Hepatocyte (in vitro differentiated cells): ENCODE measurements around the gene IRF8. TPM values are rescaled to one million over a fixed set of nuclear protein-coding genes. Genes with fewer than 3 reads are reported as not detected.

ENCODE experiments used
- DNase-seq: peaks from one replicate; pipeline ENCODE4 v3.0.0-alpha.2; 2016; ENCODE audit warnings: low spot score
- H2AFZ ChIP-seq: fragments of 200-600 bp; sonication (generic); 2 replicates; pipeline ENCODE4 v1.6.0; 2016; ENCODE audit warnings: antibody characterized with exemption, mild to moderate bottlenecking
- H3K27ac ChIP-seq: fragments of 200-600 bp; sonication (generic); 2 replicates; pipeline ENCODE4 v1.5.1; 2016; ENCODE audit warnings: mild to moderate bottlenecking
- H3K27me3 ChIP-seq: fragments of 200-600 bp; sonication (generic); 2 replicates; pipeline ENCODE4 v1.6.1; 2016
- H3K36me3 ChIP-seq: fragments of 200-600 bp; sonication (generic); replicated peaks from 2 replicates; pipeline ENCODE4 v1.5.1; 2016; ENCODE audit warnings: low read depth; ENCODE audit not compliant: insufficient read depth
- H3K4me1 ChIP-seq: fragments of 200-600 bp; sonication (generic); 2 replicates; pipeline ENCODE4 v1.5.1; 2016; ENCODE audit warnings: mild to moderate bottlenecking, moderate library complexity; ENCODE audit not compliant: insufficient read depth
- H3K4me2 ChIP-seq: fragments of 200-600 bp; sonication (generic); 2 replicates; pipeline ENCODE4 v1.6.0; 2016
- H3K4me3 ChIP-seq: fragments of 200-600 bp; sonication (generic); 2 replicates; pipeline ENCODE4 v1.5.1; 2016; ENCODE audit warnings: mild to moderate bottlenecking
- H3K79me2 ChIP-seq: fragments of 200-600 bp; sonication (generic); 2 replicates; pipeline ENCODE4 v1.6.0; 2017; ENCODE audit warnings: mild to moderate bottlenecking
- H3K9me2 ChIP-seq: fragments of 200-600 bp; sonication (generic); replicated peaks from 2 replicates; pipeline ENCODE4 v1.6.0; 2017; ENCODE audit warnings: mild to moderate bottlenecking; ENCODE audit not compliant: insufficient read depth
- H3K9me3 ChIP-seq: fragments of 200-600 bp; sonication (generic); 2 replicates; pipeline ENCODE4 v1.5.1; 2016; ENCODE audit warnings: low read depth, mild to moderate bottlenecking
- H4K20me1 ChIP-seq: fragments of 200-600 bp; sonication (generic); 2 replicates; pipeline ENCODE4 v1.6.0; 2016; ENCODE audit warnings: mild to moderate bottlenecking; ENCODE audit not compliant: insufficient read depth, poor library complexity, severe bottlenecking
- CTCF ChIP-seq: fragments of 200-600 bp; sonication (generic); IDR thresholded peaks from 2 replicates; pipeline ENCODE4 v1.5.1; 2016; ENCODE audit warnings: antibody characterized with exemption, mild to moderate bottlenecking; ENCODE audit not compliant: poor library complexity
- EZH2 ChIP-seq: fragments of 200-600 bp; sonication (generic); IDR thresholded peaks from 2 replicates; pipeline ENCODE4 v1.6.1; 2016; ENCODE audit warnings: antibody characterized with exemption, mild to moderate bottlenecking, borderline replicate concordance
- EZH2phosphoT487 ChIP-seq: fragments of 200-600 bp; sonication (generic); IDR thresholded peaks from one replicate; pipeline ENCODE4 v1.6.1; 2018; ENCODE audit warnings: antibody characterized with exemption, mild to moderate bottlenecking, low read depth, moderate library complexity; ENCODE audit not compliant: unreplicated experiment, severe bottlenecking
- WGBS: methylation state at CpG from one replicate; pipeline ENCODE4 v1.1.6; 2016; ENCODE audit warnings: low lambda C conversion rate; ENCODE audit errors: missing lambda C conversion rate; 5-methylcytosine and 5-hydroxymethylcytosine counted together
- polyA plus RNA-seq: library from polyadenylated mRNA; unstranded; fragments of >200 nt; fragmentation: Nextera tagmentation; extraction: Ambion mirVana; gene quantifications from 2 replicates; pipeline ENCODE4 v1.2.1, GENCODE V29; 2016
- total RNA-seq: library from RNA; depleted of rRNA; stranded (reverse); fragments of >200 nt; gene quantifications from 2 replicates; pipeline ENCODE4 v1.2.3, GENCODE V29; 2014

Gene IRF8
- total and polyA plus RNA-seq, 2 experiments from 2014 or later = 6.9 to 8.4 TPM

- 66% methylated on average over 3 of the region's 3 CpGs for WGBS
- Histone ChIP-seq H3K4me2 (no peak overlapping the region), H4K20me1 (no peaks in the 10 kb centered on the region), H2AFZ (no peak overlapping the region), H3K79me2 (no peaks in the 10 kb centered on the region), H3K4me3 (no peak overlapping the region), H3K36me3 (no peaks in the 10 kb centered on the region), H3K9me3 (no peaks in the 10 kb centered on the region), H3K27me3 (no peaks in the 10 kb centered on the region), H3K4me1 (peaks cover 10% of the 10 kb centered on the region), H3K9me2 (no peaks in the 10 kb centered on the region), H3K27ac (peak overlapping the region; percentile 67)
- no peak for DNase-seq
- no peak for TF ChIP-seq CTCF
- TF ChIP-seq EZH2 = no peak
- TF ChIP-seq EZH2phosphoT487 = no peak
Observed at GRCh38 chr16:85924675-85925074, 25.7 kb downstream of the IRF8 start.

DNA sequence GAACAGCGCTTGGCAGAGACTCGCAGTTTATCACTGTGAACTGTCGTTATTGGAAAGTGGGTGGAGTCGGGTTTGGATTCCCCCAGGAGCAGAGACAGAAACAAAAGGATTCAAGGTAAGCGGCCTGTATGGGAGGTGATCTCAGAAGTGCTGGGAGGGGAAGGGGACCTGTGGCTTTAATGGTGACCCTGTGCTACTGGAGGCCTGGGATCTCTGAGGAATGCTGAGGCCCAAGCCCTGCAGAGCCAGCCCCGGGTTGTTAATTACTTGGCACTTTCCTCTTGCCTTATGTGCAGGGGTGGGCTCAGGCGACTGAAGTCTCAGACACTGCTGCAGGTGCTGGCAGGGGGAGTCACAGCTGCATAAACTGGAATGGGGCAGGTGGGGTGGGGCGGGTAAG is 27.4 kb downstream of the IRF8 start:
- no peak overlapping the region for H3K4me3 ChIP-seq
- H3K4me2 ChIP-seq = no peak overlapping the region
- 78% methylated on average over 8 of the region's 8 CpGs for WGBS
- no peaks in the 10 kb centered on the region for H3K9me2 ChIP-seq
- TF ChIP-seq EZH2phosphoT487 = no peak
- H3K79me2 ChIP-seq = no peaks in the 10 kb centered on the region
- H4K20me1 ChIP-seq = no peaks in the 10 kb centered on the region
- no peaks in the 10 kb centered on the region for H3K9me3 ChIP-seq
- peaks cover 10% of the 10 kb centered on the region for H3K4me1 ChIP-seq
- H3K27ac ChIP-seq = no peak overlapping the region
- no peak for DNase-seq
- no peak overlapping the region for H2AFZ ChIP-seq
- H3K36me3 ChIP-seq = no peaks in the 10 kb centered on the region
- H3K27me3 ChIP-seq = no peaks in the 10 kb centered on the region

- no peaks in the 10 kb centered on the region for H4K20me1 ChIP-seq
- no peak overlapping the region for H2AFZ ChIP-seq
- no peak overlapping the region for H3K4me2 ChIP-seq
- H3K4me1 ChIP-seq = peaks cover 10% of the 10 kb centered on the region
- H3K9me3 ChIP-seq = no peaks in the 10 kb centered on the region
- H3K27ac ChIP-seq = peak overlapping the region; percentile 43
- H3K4me3 ChIP-seq = no peak overlapping the region
- H3K9me2 ChIP-seq = no peaks in the 10 kb centered on the region
- TF ChIP-seq CTCF (no peak), EZH2 (no peak), EZH2phosphoT487 (no peak)
- no peaks in the 10 kb centered on the region for H3K27me3 ChIP-seq
- no peak for DNase-seq
- H3K79me2 ChIP-seq = no peaks in the 10 kb centered on the region
- no peaks in the 10 kb centered on the region for H3K36me3 ChIP-seq
- whole genome bisulfite sequencing = 88% methylated on average over 16 of the region's 16 CpGs
Observed at GRCh38 chr16:85927371-85927770, 28.4 kb downstream of the IRF8 start.

GRCh38 chr16:85927959-85928358 is 29.0 kb downstream of the IRF8 start:
- Histone ChIP-seq H3K27me3 (no peaks in the 10 kb centered on the region), H3K9me2 (no peaks in the 10 kb centered on the region), H3K4me3 (no peak overlapping the region), H3K9me3 (no peaks in the 10 kb centered on the region), H3K27ac (peak overlapping the region; percentile 43), H3K36me3 (no peaks in the 10 kb centered on the region), H3K4me2 (no peak overlapping the region), H3K79me2 (no peaks in the 10 kb centered on the region), H4K20me1 (no peaks in the 10 kb centered on the region), H3K4me1 (peaks cover 10% of the 10 kb centered on the region), H2AFZ (no peak overlapping the region)
- 60% methylated on average over 7 of the region's 7 CpGs for WGBS
- no peak for DNase-seq
- TF ChIP-seq CTCF (no peak), EZH2 (no peak), EZH2phosphoT487 (no peak)
